Aorta (tissue), 5 donors: ENCODE measurements around the gene GNPTAB. TPM values are rescaled to one million over a fixed set of nuclear protein-coding genes. Genes with fewer than 3 reads are reported as not detected.
A peak's percentile ranks its signal among the peaks of the same experiment; 100 is the strongest.

ENCODE experiments used
- ATAC-seq: fragments of 200-7000 bp; cut with Tn5 transposase; one replicate; pipeline ENCODE4 v1.9.1; 2022; ENCODE audit warnings: moderate library complexity; ENCODE audit not compliant: low FRiP score
- DNase-seq, 2 donors: peaks; one replicate each; pipeline ENCODE4 v3.0.0-alpha.2; 2020
- H3K27ac ChIP-seq, 2 donors: one replicate each; pipeline ENCODE4 v1.5.1; 2013; ENCODE audit warnings: low read length in 2 of 2, mild to moderate bottlenecking in 2 of 2, moderate library complexity in 2 of 2, control low read depth in 1 of 2, inconsistent platforms in 1 of 2, low read depth in 1 of 2
- H3K27me3 ChIP-seq, 2 donors: one replicate each; pipeline ENCODE4 v1.6.1; 2013; ENCODE audit warnings: control low read depth in 1 of 2, low read length in 1 of 2, mild to moderate bottlenecking in 1 of 2, moderate library complexity in 1 of 2; ENCODE audit not compliant: insufficient read depth in 2 of 2, control insufficient read depth in 1 of 2
- H3K36me3 ChIP-seq, 2 donors: one replicate each; pipeline ENCODE4 v1.6.1; 2013; ENCODE audit warnings: control low read depth in 1 of 2, low read length in 1 of 2, mild to moderate bottlenecking in 1 of 2; ENCODE audit not compliant: insufficient read depth in 2 of 2, control insufficient read depth in 1 of 2
- H3K4me1 ChIP-seq, 2 donors: one replicate each; pipeline ENCODE4 v1.6.1; 2013; ENCODE audit warnings: low read length in 2 of 2, control low read depth in 1 of 2, mild to moderate bottlenecking in 1 of 2, moderate library complexity in 1 of 2; ENCODE audit not compliant: insufficient read depth in 2 of 2, control insufficient read depth in 1 of 2
- H3K4me3 ChIP-seq, 2 donors: one replicate each; pipeline ENCODE4 v1.5.1; 2013; ENCODE audit warnings: low read length in 2 of 2, control low read depth in 1 of 2, mild to moderate bottlenecking in 1 of 2
- H3K9me3 ChIP-seq: one replicate; pipeline ENCODE4 v1.6.1; 2013; ENCODE audit warnings: mild to moderate bottlenecking, low read length; ENCODE audit not compliant: control insufficient read depth
- WGBS, 2 donors: extraction: QIAGEN DNeasy Blood & Tissue Kit; methylation state at CpG; one replicate each; pipeline ENCODE4 v1.1.7; 2013; 5-methylcytosine and 5-hydroxymethylcytosine counted together
- intact Hi-C, 2 donors: fragments of 100-400 bp; cut with DNase I; formaldehyde crosslinking; loops; one replicate each; pipeline versions ENCODE4 v1.14.2 to v1.15.0; 2022
- polyA plus RNA-seq, 2 donors: library from polyadenylated mRNA; stranded (reverse); fragments of 200-250 nt; gene quantifications; one replicate each; pipeline ENCODE4 v1.2.3, GENCODE V29; 2013
- total RNA-seq, 2 donors: library from RNA; stranded (reverse); fragmentation: NEBNext Ultra II Directional; extraction: Animal tissue kit (Norgen Biotek cat#: 25700); gene quantifications; one replicate each; pipeline ENCODE4 v1.2.1, GENCODE V29; 2021
- donor health status: healthy with polysubstance abuse.
- donor health status: Bipolar disorder and iron deficiency.
- donor health status: DM: no; HTN: no; CAD: no.
- donor health status: DM: no; HTN: no; CAD: no.
- donor health status: DM: yes; HTN: yes; CAD: no.

Gene GNPTAB
- total and polyA plus RNA-seq, 4 donors = 9.1 to 43.3 (median 19.2) TPM

DNA sequence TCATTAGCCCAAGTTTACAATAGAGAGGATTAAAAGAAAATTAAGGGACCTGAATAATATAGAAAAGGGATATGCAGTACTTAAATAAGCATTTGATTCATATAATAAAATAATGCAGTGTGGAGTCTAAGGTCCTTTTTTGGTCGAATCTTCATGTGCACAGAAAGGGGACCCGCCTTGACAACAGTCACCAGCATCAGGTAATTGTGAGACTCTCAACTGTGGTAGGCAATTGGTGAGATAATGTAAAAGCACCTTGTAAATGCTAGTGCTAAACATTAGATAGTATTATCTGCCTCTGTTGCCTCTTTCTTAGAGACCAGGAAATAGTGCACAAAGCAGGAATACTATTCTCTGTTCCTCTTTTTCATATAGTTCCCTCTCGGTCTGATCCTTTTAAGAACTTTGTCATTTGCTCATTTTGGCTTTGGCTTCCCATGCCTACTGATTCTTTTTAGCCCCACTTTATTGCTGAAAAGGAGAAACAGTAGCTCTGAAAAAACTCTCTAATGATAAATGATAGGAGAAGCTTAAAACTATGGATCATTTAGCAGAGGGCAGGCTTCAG, 115.8 kb downstream of the GNPTAB start:
- no peak overlapping the region for H3K4me3 ChIP-seq
- intact Hi-C loops = no loop called here
- 89 to 92% methylated on average over 3 of the region's 3 CpGs for WGBS, 2 donors
- ATAC-seq = no peak
- no peak overlapping the region for H3K27ac ChIP-seq
- H3K9me3 ChIP-seq = no peaks in the 10 kb centered on the region
- no peaks in the 10 kb centered on the region for H3K36me3 ChIP-seq
- peaks cover 0 to 2% of the 10 kb centered on the region in 2 donors for H3K4me1 ChIP-seq
- no peaks in the 10 kb centered on the region for H3K27me3 ChIP-seq
- DNase-seq = no peak

DNA sequence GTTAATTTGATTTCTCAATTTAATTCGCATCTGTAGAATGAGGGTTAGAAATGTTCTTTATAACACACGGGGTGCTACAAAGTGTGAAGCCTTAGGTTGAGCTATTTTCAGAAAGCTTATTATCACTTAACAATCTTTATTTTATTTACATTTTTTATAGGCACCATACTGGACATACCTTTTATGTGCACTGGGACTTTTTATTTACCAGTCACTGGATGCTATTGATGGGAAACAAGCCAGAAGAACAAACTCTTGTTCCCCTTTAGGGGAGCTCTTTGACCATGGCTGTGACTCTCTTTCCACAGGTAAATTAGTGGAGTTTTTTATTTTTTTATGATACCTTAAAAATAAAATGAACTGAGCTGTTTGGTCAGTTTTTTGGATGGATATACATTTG, 116.8 kb downstream of the GNPTAB start:
- DNase-seq (no peak), ATAC-seq (no peak)
- Histone ChIP-seq H3K4me1 (peaks cover 0 to 2% of the 10 kb centered on the region in 2 donors), H3K36me3 (no peaks in the 10 kb centered on the region), H3K9me3 (no peaks in the 10 kb centered on the region), H3K4me3 (no peak overlapping the region), H3K27me3 (no peaks in the 10 kb centered on the region), H3K27ac (no peak overlapping the region)
- WGBS, 2 donors = 88 to 91% methylated on average over 2 of the region's 2 CpGs
- intact Hi-C loops = no loop called here

DNA sequence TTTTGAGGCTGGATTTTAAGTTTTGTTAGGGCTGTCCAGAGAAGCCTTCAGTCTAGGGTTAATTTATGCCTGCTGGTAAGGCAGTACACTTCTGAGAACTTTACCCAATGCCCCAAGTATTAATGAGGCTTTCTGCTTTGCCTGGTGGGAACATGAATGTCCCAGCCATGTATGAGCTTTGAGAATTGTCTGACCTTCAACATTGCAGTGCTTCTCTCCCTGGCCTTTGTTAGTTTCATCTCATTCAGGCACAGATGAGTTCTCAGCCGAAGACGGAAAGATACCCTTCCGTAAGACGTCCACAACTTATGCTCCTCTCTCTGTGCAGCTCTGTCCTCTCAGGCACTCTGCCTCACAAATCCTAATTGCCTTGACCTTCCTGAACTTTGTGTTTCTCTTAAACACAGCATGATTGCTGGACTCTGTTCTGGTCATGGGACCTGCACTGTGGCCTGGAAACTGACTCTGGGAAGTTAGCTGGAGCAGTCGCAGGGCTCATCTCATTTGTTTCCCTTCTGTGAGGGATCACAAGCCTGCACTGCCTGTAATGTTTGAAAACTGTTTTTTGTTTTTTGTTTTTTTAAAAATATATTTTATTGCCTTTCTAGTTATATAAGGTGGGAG, 117.6 kb downstream of the GNPTAB start:
- ATAC-seq (peak; percentile 79), DNase-seq (peak in 1 of 2 donors; percentile 64)
- Histone ChIP-seq H3K4me3 (no peak overlapping the region), H3K9me3 (no peaks in the 10 kb centered on the region), H3K27ac (no peak overlapping the region), H3K4me1 (peaks cover 0 to 2% of the 10 kb centered on the region in 2 donors), H3K36me3 (no peaks in the 10 kb centered on the region), H3K27me3 (no peaks in the 10 kb centered on the region)
- 66 to 75% methylated on average over 5 of the region's 5 CpGs for WGBS, 2 donors
- intact Hi-C loops = no loop called here

DNA sequence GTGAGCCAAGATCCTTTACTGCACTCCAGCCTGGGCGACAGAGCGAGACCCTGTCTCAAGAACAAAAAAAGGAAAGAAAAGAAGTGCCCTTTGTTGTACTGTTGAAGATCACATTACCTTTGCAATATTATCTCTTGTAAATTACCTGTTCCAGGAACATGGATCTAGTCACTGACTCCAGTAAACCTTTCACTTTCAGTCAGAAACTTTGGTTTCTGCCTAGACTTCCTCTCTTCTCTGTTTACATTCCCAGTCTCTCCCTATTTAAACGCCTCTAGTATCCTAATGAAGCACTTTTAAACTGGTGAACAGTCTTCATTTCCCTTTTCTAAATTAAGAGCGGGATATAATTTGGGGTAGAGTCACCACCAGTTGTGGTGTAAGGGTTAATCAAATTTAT, 120.5 kb downstream of the GNPTAB start:
- DNase-seq (no peak), ATAC-seq (no peak)
- Histone ChIP-seq H3K27me3 (no peaks in the 10 kb centered on the region), H3K4me1 (peaks cover 0 to 2% of the 10 kb centered on the region in 2 donors), H3K27ac (no peak overlapping the region), H3K4me3 (no peak overlapping the region), H3K36me3 (no peaks in the 10 kb centered on the region), H3K9me3 (no peaks in the 10 kb centered on the region)
- intact Hi-C loops = no loop called here
- WGBS, 2 donors = 94 to 95% methylated on average over 4 of the region's 4 CpGs

DNA sequence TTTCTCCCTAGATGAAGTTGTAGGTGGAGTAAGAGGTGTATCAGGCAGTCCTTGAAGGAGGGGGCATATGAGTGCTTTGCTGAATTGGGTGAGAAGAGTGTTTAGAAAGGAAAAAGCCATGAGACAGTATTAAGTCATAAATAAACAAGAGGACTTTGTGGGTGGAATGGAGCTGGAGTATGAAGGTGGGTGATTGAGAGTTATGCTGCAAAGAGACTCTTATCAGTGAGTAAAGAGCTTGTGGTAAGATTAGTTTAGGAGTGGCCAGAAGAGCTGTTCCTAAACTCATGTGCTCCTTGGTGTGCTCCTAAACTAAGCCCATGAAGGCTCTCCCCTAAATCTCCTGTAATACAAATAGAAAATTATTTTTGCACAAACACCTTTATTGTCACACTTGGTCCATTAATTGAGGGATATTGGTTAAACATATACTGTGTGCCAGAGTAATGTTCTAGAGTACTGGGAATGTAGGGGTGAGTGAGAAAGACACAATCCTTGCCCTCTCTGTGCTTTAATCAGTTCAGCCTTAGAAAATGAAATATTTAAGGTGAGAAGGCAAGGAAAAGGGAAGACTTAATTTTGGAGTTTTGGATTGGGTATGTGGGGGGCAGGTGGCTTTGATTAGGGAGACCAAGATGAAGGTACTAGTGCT, 123.5 kb downstream of the GNPTAB start:
- H3K4me1 ChIP-seq = peaks cover 0 to 2% of the 10 kb centered on the region in 2 donors
- intact Hi-C loops = no loop called here
- no peaks in the 10 kb centered on the region for H3K9me3 ChIP-seq
- H3K36me3 ChIP-seq = no peaks in the 10 kb centered on the region
- H3K4me3 ChIP-seq = no peak overlapping the region
- H3K27me3 ChIP-seq = no peaks in the 10 kb centered on the region
- DNase-seq (no peak), ATAC-seq (no peak)
- H3K27ac ChIP-seq = no peak overlapping the region

DNA sequence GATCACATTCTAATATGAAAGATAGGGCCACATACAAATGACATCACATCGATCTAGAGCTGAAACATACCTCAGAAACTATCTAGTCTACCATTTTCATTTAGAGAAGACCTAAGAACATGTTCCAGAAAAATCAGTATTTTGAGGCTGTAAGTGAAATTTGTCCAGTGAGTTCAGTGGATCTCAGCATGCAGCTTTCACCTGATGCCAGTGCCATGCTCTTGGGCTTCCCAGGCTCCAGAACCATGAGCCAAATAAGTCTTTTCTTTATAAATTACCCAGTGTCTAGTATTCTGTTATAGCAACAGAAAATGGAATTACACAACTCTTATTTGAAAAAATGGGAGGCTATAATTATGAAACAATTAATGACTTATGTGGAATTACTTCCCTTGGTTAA, 124.4 kb downstream of the GNPTAB start:
- Histone ChIP-seq H3K36me3 (no peaks in the 10 kb centered on the region), H3K4me1 (peaks cover 0 to 2% of the 10 kb centered on the region in 2 donors), H3K4me3 (no peak overlapping the region), H3K27me3 (no peaks in the 10 kb centered on the region), H3K9me3 (no peaks in the 10 kb centered on the region), H3K27ac (no peak overlapping the region)
- intact Hi-C loops = no loop called here
- DNase-seq = no peak
- WGBS, 2 donors = 99 to 100% methylated on average over 1 of the region's 1 CpG
- ATAC-seq = no peak

DNA sequence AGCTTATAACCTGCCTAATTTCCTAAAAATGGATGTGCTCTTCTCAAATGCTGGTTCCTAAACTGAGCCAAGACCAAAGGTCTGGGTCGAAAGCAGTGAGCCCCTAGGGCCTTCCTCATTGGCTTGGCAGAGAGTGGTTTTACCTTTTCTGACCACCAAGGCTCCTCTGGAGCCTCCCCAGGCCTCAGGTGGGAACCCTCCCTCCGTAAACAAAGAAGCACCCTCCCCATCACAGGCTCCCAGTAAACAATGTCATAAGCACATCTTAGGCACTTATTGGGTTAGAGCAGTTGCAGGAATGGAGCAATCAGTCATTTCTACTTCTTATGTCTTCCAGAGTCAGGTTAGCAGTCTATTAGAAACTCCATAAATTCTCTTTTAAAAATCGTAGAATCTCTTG, 127.3 kb downstream of the GNPTAB start:
- Histone ChIP-seq H3K27ac (no peak overlapping the region), H3K4me3 (no peak overlapping the region), H3K36me3 (no peaks in the 10 kb centered on the region), H3K27me3 (no peaks in the 10 kb centered on the region), H3K4me1 (peaks cover 0 to 2% of the 10 kb centered on the region in 2 donors), H3K9me3 (no peaks in the 10 kb centered on the region)
- 84 to 88% methylated on average over 3 of the region's 3 CpGs for WGBS, 2 donors
- DNase-seq (no peak), ATAC-seq (no peak)
- intact Hi-C loops = no loop called here

DNA sequence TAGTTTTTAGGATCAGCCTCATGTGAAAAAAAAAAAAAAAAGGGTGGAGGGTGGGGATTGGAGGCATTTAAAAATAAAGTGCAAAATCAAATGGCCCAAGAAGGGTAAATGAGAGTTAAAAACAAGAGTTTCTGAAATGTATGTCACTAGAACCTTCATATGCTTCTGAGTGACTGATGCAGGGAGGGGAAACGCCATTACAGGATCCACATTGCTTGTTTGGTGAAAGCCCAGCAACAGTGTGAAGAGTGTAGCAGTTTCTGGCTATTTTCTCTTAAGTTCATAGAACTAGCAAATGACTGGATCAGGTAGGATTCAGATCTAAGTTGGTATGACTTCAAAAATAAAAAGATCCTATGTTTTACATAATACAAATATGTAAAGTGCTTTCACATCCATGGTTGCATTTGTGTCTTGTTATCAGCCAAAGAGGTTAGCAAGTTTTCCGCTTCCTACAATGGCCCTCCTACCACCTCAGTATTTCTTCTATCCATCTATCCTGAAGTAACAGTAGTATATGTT, 130.4 kb downstream of the GNPTAB start:
- Histone ChIP-seq H3K27me3 (no peaks in the 10 kb centered on the region), H3K27ac (no peak overlapping the region), H3K36me3 (no peaks in the 10 kb centered on the region), H3K9me3 (no peaks in the 10 kb centered on the region), H3K4me3 (no peak overlapping the region), H3K4me1 (peaks cover 0 to 2% of the 10 kb centered on the region in 2 donors)
- intact Hi-C loops = no loop called here
- DNase-seq (no peak), ATAC-seq (no peak)
- 88 to 89% methylated on average over 2 of the region's 2 CpGs for WGBS, 2 donors
